Heart left ventricle (tissue), 13 donors: Measurements from ENCODE around the gene KRT34.

Experiments
- POLR2A ChIP-seq, 2 donors: fragments of 450-650 bp; IDR thresholded peaks; one replicate each; pipeline ENCODE4 v1.6.1; 2017; ENCODE audit warnings: antibody characterized with exemption in 2 of 2, mild to moderate bottlenecking in 2 of 2, moderate library complexity in 2 of 2
- TF ChIP-seq, protein P1 (sequence below), 12 donors: fragments of 200-600 bp; sonication (generic) in 4 of 12; IDR thresholded peaks; one replicate each; pipeline versions ENCODE4 v1.5.0 to v1.8.0; 2018 to 2022; ENCODE audit warnings: antibody characterized with exemption in 12 of 12, mild to moderate bottlenecking in 5 of 12
- donor health status: ischemic (EF 13 %, LVEDD 7.1; RV severe dilation, severe dysfunction).
- donor health status: DM: no; HTN: yes; CAD: no.
- donor health status: DM: no; HTN: no; CAD: no.
- donor health status: ischemic (EF 25% LVEDD 6.9; RV normal size, moderate dysfunction).
- donor health status: ischemic (EF 25% LVEDD 5.7; RV mildly dilated, moderate dysfunction).
- donor health status: ischemic (EF 35%, LVEDD 5.7; RV mildly dilated, moderate dysfunction).
- donor health status: nonischemic (EF 11% LVEDD 7.7; RV severe dilation, severe dysfunction).
- donor health status: DM: yes; HTN: yes; CAD: no.
- donor health status: PGD.
- donor health status: ischemic (EF 29% LVEDD 5.4; RV normal size, mild dysfunction).
- donor health status: nonischemic (EF 23%, LVEDD 6.1; RV moderate dilation, normal function).

DNA sequence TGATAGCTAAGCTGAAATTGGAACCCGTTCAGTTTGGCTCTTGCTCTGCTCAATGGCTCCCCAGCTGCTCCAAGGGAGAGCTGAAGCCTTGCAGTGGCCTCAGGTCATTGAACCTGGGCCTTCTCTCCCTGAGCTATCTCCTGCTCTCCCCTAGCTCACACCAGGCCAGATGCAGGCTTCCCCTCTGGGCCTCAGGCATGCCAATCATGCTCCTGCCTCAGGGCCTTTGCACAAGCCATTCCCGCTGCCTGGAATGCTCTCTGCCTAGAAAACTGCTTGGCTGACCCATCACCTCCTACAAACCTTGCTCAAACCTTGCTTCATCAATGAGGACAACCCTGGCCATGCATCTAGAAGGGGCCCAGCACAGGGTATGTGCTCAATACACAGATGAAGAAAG is 49.9 kb downstream of the KRT34 start:
- TF ChIP-seq, protein P1, sequence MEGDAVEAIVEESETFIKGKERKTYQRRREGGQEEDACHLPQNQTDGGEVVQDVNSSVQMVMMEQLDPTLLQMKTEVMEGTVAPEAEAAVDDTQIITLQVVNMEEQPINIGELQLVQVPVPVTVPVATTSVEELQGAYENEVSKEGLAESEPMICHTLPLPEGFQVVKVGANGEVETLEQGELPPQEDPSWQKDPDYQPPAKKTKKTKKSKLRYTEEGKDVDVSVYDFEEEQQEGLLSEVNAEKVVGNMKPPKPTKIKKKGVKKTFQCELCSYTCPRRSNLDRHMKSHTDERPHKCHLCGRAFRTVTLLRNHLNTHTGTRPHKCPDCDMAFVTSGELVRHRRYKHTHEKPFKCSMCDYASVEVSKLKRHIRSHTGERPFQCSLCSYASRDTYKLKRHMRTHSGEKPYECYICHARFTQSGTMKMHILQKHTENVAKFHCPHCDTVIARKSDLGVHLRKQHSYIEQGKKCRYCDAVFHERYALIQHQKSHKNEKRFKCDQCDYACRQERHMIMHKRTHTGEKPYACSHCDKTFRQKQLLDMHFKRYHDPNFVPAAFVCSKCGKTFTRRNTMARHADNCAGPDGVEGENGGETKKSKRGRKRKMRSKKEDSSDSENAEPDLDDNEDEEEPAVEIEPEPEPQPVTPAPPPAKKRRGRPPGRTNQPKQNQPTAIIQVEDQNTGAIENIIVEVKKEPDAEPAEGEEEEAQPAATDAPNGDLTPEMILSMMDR (IDR thresholded peaks at IDR 0.05) = no peak
- no peak for TF ChIP-seq POLR2A (IDR thresholded peaks at IDR 0.05)
